Prostate gland (tissue), 2 donors: Measurements from ENCODE around the gene MAP3K13. TPM values are rescaled to one million over a fixed set of nuclear protein-coding genes. Genes with fewer than 3 reads are reported as not detected.

Experiments
- DNase-seq: peaks from one replicate; pipeline ENCODE4 v3.0.0-alpha.2; 2019; ENCODE audit warnings: low spot score
- H3K27ac ChIP-seq, 2 donors: fragments of 200-600 bp; sonication (generic); 2 replicates each; pipeline ENCODE4 v1.5.1; 2017 to 2019
- H3K27me3 ChIP-seq: fragments of 200-600 bp; sonication (generic); replicated peaks from 2 replicates; pipeline ENCODE4 v1.5.1; 2019; ENCODE audit not compliant: insufficient read depth
- H3K36me3 ChIP-seq, 2 donors: fragments of 200-600 bp; sonication (generic); 1 replicate in 1 of 2; 2 replicates in 1 of 2; pipeline versions ENCODE4 v1.5.1 to v1.8.1; 2017 to 2019
- H3K4me1 ChIP-seq: fragments of 200-600 bp; sonication (generic); replicated peaks from 2 replicates; pipeline ENCODE4 v1.5.1; 2019
- H3K4me3 ChIP-seq, 2 donors: fragments of 200-600 bp; sonication (generic); 2 replicates each; pipeline ENCODE4 v1.5.1; 2017 to 2019
- H3K9me3 ChIP-seq: fragments of 200-600 bp; sonication (generic); 2 replicates; pipeline ENCODE4 v1.5.1; 2017
- CTCF ChIP-seq, 4 experiments: fragments of 200-600 bp in 2 of 4; fragments of 450-650 bp in 2 of 4; sonication (generic) in 2 of 4; IDR thresholded peaks; 1 replicate in 3 of 4; 2 replicates in 1 of 4; pipeline ENCODE4 v1.5.1; 2016 to 2019; ENCODE audit warnings: antibody characterized with exemption in 4 of 4, mild to moderate bottlenecking in 2 of 4, moderate library complexity in 2 of 4
- POLR2A ChIP-seq: fragments of 450-650 bp; IDR thresholded peaks from one replicate; pipeline ENCODE4 v1.6.1; 2016; ENCODE audit warnings: antibody characterized with exemption, mild to moderate bottlenecking
- POLR2AphosphoS5 ChIP-seq: sonication (generic); formaldehyde crosslinking; IDR thresholded peaks from one replicate; pipeline ENCODE4 v1.6.1; 2017; ENCODE audit warnings: antibody characterized with exemption
- WGBS: methylation state at CpG from one replicate; pipeline ENCODE4 v1.1.5; 2018; 5-methylcytosine and 5-hydroxymethylcytosine counted together
- intact Hi-C: fragments of 100-400 bp; cut with DNase I; formaldehyde crosslinking; loops from one replicate; pipeline ENCODE4 v1.14.2; 2022
- total RNA-seq, 2 donors: library from RNA; depleted of rRNA; stranded (reverse); fragments of >200 nt; gene quantifications; one replicate each; pipeline ENCODE4 v1.1.0, GENCODE V29; 2016

The MAP3K13 gene
- total RNA-seq, 2 donors from 2014 or later, result 32.9 to 51.1 TPM

DNA sequence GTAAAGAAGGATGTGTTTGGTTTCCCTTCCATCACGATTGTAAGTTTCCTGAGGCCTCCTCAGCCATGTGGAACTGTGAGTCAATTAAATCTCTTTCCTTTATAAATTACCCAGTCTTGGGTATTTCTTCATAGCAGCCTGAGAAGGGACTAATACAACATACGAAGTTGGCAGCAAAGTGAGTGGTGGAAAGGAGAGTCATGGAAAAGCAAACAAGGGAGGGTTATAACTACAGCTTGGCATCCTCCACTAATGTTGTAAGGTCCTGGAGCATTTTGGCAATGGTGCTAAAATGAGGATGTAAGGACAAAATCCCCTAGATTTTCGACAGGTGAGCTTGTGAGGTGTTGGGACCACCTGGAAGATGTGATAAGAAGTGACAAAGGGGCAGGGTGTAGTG, 141.7 kb downstream of the MAP3K13 start:
- H3K4me1 ChIP-seq, result no peaks in the 10 kb centered on the region
- peak; percentile 66 for DNase-seq
- H3K27me3 ChIP-seq, result no peaks in the 10 kb centered on the region
- no peak overlapping the region for H3K4me3 ChIP-seq
- TF ChIP-seq POLR2AphosphoS5 (peak; percentile 93), POLR2A (no peak), CTCF (IDR thresholded peaks at IDR 0.05) (no peak)
- intact Hi-C loops, result no loop called here
- peak overlapping the region; percentile 83 to 87 for H3K27ac ChIP-seq
- WGBS, result 42% methylated on average over 3 of the region's 3 CpGs
- H3K36me3 ChIP-seq, result no peaks in the 10 kb centered on the region
- no peaks in the 10 kb centered on the region for H3K9me3 ChIP-seq

GRCh38 chr3:185507883-185508282, 144.9 kb downstream of the MAP3K13 start:
- no peaks in the 10 kb centered on the region for H3K9me3 ChIP-seq
- no peaks in the 10 kb centered on the region for H3K36me3 ChIP-seq
- no peaks in the 10 kb centered on the region for H3K4me1 ChIP-seq
- no peak overlapping the region for H3K4me3 ChIP-seq
- no peaks in the 10 kb centered on the region for H3K27me3 ChIP-seq
- no peak for DNase-seq
- WGBS, result 68% methylated on average over 6 of the region's 6 CpGs
- intact Hi-C loops, result no loop called here
- no peak overlapping the region for H3K27ac ChIP-seq
- TF ChIP-seq CTCF (IDR thresholded peaks at IDR 0.05) (no peak), POLR2A (no peak), POLR2AphosphoS5 (no peak)

DNA sequence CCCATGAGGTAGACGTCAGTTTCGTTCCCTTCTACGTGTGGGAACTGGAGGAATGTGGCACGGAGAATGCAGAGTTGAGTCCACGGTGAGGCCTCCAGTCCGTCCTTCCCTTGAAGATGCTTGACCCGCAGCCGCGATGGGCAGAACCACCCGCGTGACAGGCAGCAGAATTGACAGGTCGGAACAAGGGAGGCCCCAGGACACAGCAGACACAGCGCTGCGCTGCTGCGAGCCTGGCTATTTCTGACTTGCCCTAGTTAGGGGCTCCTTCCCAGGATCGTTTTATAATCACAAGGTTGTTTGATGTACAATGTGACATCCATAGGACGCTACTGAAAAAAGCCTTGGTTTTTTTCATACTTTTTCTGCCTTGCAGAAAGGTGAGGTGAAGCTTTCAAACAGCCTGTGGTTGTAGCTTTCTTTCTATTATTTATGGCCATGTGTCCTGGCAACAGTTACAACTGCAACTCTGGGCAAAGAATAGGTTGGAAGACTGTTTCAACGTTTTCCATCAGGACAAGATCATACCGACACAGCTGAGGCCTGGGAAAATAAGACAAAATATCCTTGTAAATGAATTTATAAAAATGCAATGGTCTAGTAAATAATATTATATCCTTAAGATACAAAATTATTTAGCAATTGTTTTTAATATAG, 145.5 kb downstream of the MAP3K13 start:
- DNase-seq, result no peak
- 69% methylated on average over 19 of the region's 19 CpGs for WGBS
- TF ChIP-seq CTCF (IDR thresholded peaks at IDR 0.05), result no peak
- no peak for TF ChIP-seq POLR2A
- no peak for TF ChIP-seq POLR2AphosphoS5
- Histone ChIP-seq H3K27ac (no peak overlapping the region), H3K27me3 (no peaks in the 10 kb centered on the region), H3K4me3 (no peak overlapping the region), H3K4me1 (no peaks in the 10 kb centered on the region), H3K36me3 (no peaks in the 10 kb centered on the region), H3K9me3 (no peaks in the 10 kb centered on the region)
- intact Hi-C loops, result no loop called here

DNA sequence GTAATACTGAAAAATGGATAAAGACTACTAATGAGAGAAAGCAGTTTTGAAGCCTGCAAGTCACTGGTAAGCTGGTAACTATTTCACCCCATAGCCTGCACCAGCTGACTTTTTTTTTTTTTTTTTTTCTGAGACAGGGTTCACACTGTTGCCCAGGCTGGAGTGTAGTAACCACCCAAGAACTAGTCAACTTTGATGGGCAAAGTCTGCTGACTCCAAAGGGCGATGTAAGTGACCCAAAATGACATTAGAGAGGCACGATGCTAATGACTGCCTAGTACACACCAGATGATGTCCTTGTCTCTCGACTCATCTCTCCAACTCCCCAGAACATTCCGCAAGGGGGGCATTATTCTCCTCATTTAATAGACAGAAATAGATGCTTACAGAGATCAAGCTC, 148.8 kb downstream of the MAP3K13 start:
- no peaks in the 10 kb centered on the region for H3K27me3 ChIP-seq
- no peaks in the 10 kb centered on the region for H3K36me3 ChIP-seq
- TF ChIP-seq CTCF (IDR thresholded peaks at IDR 0.05), result no peak
- no peak for TF ChIP-seq POLR2AphosphoS5
- no peak for TF ChIP-seq POLR2A
- H3K27ac ChIP-seq, result no peak overlapping the region
- no peak for DNase-seq
- no peaks in the 10 kb centered on the region for H3K9me3 ChIP-seq
- no peak overlapping the region for H3K4me3 ChIP-seq
- intact Hi-C loops, result no loop called here
- H3K4me1 ChIP-seq, result no peaks in the 10 kb centered on the region
- 83% methylated on average over 4 of the region's 4 CpGs for WGBS

DNA sequence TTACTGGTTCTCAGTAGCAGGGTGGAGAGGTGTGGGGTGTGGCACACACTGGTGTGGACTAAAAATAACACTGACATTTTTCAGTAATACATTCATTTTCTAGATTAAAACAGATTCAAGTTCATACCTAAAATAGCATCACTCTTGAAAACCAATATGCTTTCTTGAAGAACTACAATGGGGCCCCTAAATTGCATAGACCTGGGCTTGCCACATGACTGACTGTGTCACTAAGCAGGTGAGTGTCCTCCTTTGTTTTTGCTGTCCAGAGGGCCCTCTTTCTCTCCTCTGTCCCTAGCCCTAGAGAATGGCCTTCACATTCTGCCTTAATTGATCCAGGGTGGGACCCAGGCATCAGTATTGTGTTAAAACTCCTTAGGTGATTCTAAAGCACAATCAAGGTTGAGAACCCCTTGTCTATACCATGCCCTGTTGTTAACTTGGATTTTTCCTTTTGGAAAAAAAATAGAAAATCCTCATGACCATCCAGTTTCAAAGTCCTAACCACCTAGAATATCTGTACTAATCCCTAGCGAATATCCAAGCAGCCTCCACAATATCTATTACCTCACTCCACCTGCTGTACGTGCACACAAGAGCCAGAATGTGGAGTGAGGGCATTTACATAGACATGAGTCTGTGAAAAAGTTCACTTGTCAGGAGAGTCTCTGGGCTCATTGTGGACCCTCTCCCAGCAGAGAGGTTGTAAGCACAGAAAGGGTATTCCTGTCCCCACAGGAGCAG, 154.6 kb downstream of the MAP3K13 start:
- no peak overlapping the region for H3K27ac ChIP-seq
- H3K27me3 ChIP-seq, result no peaks in the 10 kb centered on the region
- DNase-seq, result no peak
- intact Hi-C loops, result no loop called here
- H3K4me3 ChIP-seq, result no peak overlapping the region
- no peaks in the 10 kb centered on the region for H3K9me3 ChIP-seq
- 90% methylated on average over 2 of the region's 2 CpGs for WGBS
- H3K4me1 ChIP-seq, result no peaks in the 10 kb centered on the region
- no peak for TF ChIP-seq POLR2AphosphoS5
- no peak for TF ChIP-seq POLR2A
- TF ChIP-seq CTCF (IDR thresholded peaks at IDR 0.05), result no peak
- H3K36me3 ChIP-seq, result no peaks in the 10 kb centered on the region
